Measurements from ENCODE around the gene TMC3.
"Not testable (repeated sequence)": the region's sequence is repeated elsewhere in the genome, so short reads cannot be mapped to it uniquely, and the experiment has no call there.

The TMC3 gene

GRCh38 chr15:81373775-81374395 is at the start of gene TMC3:
Gene TMC3, minus strand, starts transcription at chr15:81374213. Its CDS starts 136 bp downstream, at chr15:81374077.
- DNase-seq (ENCODE audit: low read depth) = peak; percentile 46

- no peak for DNase-seq (ENCODE audit: low read depth)
Measured at GRCh38 chr15:81421461-81421860, 47.4 kb upstream of the TMC3 start.

GRCh38 chr15:81419332-81419943 is 45.4 kb upstream of the TMC3 start:
- no peak for DNase-seq (ENCODE audit: low read depth)

GRCh38 chr15:81418891-81419290 is 44.9 kb upstream of the TMC3 start:
- no peak for DNase-seq (ENCODE audit: low read depth)

GRCh38 chr15:81418444-81418843 is 44.4 kb upstream of the TMC3 start:
- DNase-seq (ENCODE audit: low read depth) = no peak

GRCh38 chr15:81414274-81414968 is 40.4 kb upstream of the TMC3 start:
- not testable (repeated sequence) for DNase-seq (ENCODE audit: low read depth)

- no peak for DNase-seq (ENCODE audit: low read depth)
Measured at GRCh38 chr15:81413851-81414250, 39.8 kb upstream of the TMC3 start.

- DNase-seq (ENCODE audit: low read depth) = no peak
Measured at GRCh38 chr15:81411969-81412633, 38.1 kb upstream of the TMC3 start.

- no peak for DNase-seq (ENCODE audit: low read depth)
Measured at GRCh38 chr15:81411051-81411450, 37.0 kb upstream of the TMC3 start.

GRCh38 chr15:81410318-81410753 is 36.3 kb upstream of the TMC3 start:
- DNase-seq (ENCODE audit: low read depth) = peak; percentile 31

- no peak for DNase-seq (ENCODE audit: low read depth)
Measured at GRCh38 chr15:81407718-81408117, 33.7 kb upstream of the TMC3 start.

- no peak for DNase-seq (ENCODE audit: low read depth)
Measured at GRCh38 chr15:81407176-81407575, 33.2 kb upstream of the TMC3 start.

- peak; percentile 27 for DNase-seq (ENCODE audit: low read depth)
Measured at GRCh38 chr15:81400640-81401236, 26.7 kb upstream of the TMC3 start.

GRCh38 chr15:81398910-81399551 is 25.0 kb upstream of the TMC3 start:
- no peak for DNase-seq (ENCODE audit: low read depth)

GRCh38 chr15:81398456-81398855 is 24.4 kb upstream of the TMC3 start:
- no peak for DNase-seq (ENCODE audit: low read depth)

- DNase-seq (ENCODE audit: low read depth) = no peak
Measured at GRCh38 chr15:81394603-81395002, 20.6 kb upstream of the TMC3 start.

- no peak for DNase-seq (ENCODE audit: low read depth)
Measured at GRCh38 chr15:81391657-81392056, 17.6 kb upstream of the TMC3 start.

- no peak for DNase-seq (ENCODE audit: low read depth)
Measured at GRCh38 chr15:81388436-81388770, 14.4 kb upstream of the TMC3 start.

GRCh38 chr15:81387621-81388435 is 13.8 kb upstream of the TMC3 start:
- DNase-seq (ENCODE audit: low read depth) = no peak

GRCh38 chr15:81386947-81387346 is 12.9 kb upstream of the TMC3 start:
- peak; percentile 4 for DNase-seq (ENCODE audit: low read depth)

- DNase-seq (ENCODE audit: low read depth) = no peak
Measured at GRCh38 chr15:81385721-81386076, 11.7 kb upstream of the TMC3 start.

All from non-pigmented ciliary epithelial cell (primary cell).